Measurements from ENCODE around the gene BMX. TPM values are rescaled to one million over a fixed set of nuclear protein-coding genes. Genes with fewer than 3 reads are reported as not detected.

BMX gene
- total and polyA plus RNA-seq, 9 of the 15 experiments (the other 6 are each of a cell fraction or from before 2014, with no cell fraction given) = 0.45 to 4.2 (median 1.8) TPM

DNA sequence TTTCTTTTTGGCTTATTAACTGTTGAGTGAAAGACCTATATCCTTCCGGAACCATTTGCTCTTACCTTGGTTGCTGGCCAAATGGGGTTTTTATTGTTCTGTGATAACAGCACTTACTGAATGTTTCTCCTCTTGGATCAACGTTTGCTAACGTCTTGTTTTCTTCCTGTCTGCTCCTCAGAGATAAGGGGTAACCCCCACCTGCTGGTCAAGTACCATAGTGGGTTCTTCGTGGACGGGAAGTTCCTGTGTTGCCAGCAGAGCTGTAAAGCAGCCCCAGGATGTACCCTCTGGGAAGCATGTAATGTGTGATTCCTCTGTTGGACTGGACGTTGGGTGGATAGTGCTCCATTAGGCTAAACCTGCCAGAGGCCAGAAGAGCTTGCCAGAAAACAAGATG, 15.3 kb downstream of the BMX start (continued):
- TF ChIP-seq, protein P1, sequence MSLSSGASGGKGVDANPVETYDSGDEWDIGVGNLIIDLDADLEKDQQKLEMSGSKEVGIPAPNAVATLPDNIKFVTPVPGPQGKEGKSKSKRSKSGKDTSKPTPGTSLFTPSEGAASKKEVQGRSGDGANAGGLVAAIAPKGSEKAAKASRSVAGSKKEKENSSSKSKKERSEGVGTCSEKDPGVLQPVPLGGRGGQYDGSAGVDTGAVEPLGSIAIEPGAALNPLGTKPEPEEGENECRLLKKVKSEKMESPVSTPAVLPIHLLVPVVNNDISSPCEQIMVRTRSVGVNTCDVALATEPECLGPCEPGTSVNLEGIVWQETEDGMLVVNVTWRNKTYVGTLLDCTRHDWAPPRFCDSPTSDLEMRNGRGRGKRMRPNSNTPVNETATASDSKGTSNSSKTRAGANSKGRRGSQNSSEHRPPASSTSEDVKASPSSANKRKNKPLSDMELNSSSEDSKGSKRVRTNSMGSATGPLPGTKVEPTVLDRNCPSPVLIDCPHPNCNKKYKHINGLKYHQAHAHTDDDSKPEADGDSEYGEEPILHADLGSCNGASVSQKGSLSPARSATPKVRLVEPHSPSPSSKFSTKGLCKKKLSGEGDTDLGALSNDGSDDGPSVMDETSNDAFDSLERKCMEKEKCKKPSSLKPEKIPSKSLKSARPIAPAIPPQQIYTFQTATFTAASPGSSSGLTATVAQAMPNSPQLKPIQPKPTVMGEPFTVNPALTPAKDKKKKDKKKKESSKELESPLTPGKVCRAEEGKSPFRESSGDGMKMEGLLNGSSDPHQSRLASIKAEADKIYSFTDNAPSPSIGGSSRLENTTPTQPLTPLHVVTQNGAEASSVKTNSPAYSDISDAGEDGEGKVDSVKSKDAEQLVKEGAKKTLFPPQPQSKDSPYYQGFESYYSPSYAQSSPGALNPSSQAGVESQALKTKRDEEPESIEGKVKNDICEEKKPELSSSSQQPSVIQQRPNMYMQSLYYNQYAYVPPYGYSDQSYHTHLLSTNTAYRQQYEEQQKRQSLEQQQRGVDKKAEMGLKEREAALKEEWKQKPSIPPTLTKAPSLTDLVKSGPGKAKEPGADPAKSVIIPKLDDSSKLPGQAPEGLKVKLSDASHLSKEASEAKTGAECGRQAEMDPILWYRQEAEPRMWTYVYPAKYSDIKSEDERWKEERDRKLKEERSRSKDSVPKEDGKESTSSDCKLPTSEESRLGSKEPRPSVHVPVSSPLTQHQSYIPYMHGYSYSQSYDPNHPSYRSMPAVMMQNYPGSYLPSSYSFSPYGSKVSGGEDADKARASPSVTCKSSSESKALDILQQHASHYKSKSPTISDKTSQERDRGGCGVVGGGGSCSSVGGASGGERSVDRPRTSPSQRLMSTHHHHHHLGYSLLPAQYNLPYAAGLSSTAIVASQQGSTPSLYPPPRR (CRISPR knock-in tag; IDR thresholded peaks at IDR 0.05; ENCODE audit: borderline replicate concordance) = no peak
- TF ChIP-seq, protein P2, sequence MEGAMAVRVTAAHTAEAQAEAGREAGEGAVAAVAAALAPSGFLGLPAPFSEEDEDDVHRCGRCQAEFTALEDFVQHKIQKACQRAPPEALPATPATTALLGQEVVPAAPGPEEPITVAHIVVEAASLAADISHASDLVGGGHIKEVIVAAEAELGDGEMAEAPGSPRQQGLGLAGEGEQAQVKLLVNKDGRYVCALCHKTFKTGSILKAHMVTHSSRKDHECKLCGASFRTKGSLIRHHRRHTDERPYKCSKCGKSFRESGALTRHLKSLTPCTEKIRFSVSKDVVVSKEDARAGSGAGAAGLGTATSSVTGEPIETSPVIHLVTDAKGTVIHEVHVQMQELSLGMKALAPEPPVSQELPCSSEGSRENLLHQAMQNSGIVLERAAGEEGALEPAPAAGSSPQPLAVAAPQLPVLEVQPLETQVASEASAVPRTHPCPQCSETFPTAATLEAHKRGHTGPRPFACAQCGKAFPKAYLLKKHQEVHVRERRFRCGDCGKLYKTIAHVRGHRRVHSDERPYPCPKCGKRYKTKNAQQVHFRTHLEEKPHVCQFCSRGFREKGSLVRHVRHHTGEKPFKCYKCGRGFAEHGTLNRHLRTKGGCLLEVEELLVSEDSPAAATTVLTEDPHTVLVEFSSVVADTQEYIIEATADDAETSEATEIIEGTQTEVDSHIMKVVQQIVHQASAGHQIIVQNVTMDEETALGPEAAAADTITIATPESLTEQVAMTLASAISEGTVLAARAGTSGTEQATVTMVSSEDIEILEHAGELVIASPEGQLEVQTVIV (CRISPR knock-in tag; IDR thresholded peaks at IDR 0.05; ENCODE audit: borderline replicate concordance) = no peak
- TF ChIP-seq CBX3 (IDR thresholded peaks at IDR 0.05; ENCODE audit: borderline replicate concordance in 1 of 2, low read length in 2 of 2) (peak in 1 of 2 experiments; percentile 85; a peak in 2 of 3 replicates), ZNF696 (CRISPR knock-in tag; conservative IDR thresholded peaks at IDR 0.05) (no peak), FOXM1 (IDR thresholded peaks at IDR 0.05; ENCODE audit: low read depth) (peak; percentile 73), FOXM1 (CRISPR knock-in tag; IDR thresholded peaks at IDR 0.05; ENCODE audit: low read depth) (no peak), LCOR (CRISPR knock-in tag; IDR thresholded peaks at IDR 0.05) (no peak), NCOA6 (IDR thresholded peaks at IDR 0.05) (no peak), ZNF444 (CRISPR knock-in tag; IDR thresholded peaks at IDR 0.05) (no peak), PHF8 (IDR thresholded peaks at IDR 0.05; ENCODE audit: borderline replicate concordance, low read length) (no peak), RFX7 (CRISPR knock-in tag; IDR thresholded peaks at IDR 0.05) (no peak), BHLHE40 (IDR thresholded peaks at IDR 0.05; ENCODE audit: low read length) (0 out of 2 replicates have a peak, but pooled peaks have one; percentile 6)
- TF ChIP-seq, protein P3, sequence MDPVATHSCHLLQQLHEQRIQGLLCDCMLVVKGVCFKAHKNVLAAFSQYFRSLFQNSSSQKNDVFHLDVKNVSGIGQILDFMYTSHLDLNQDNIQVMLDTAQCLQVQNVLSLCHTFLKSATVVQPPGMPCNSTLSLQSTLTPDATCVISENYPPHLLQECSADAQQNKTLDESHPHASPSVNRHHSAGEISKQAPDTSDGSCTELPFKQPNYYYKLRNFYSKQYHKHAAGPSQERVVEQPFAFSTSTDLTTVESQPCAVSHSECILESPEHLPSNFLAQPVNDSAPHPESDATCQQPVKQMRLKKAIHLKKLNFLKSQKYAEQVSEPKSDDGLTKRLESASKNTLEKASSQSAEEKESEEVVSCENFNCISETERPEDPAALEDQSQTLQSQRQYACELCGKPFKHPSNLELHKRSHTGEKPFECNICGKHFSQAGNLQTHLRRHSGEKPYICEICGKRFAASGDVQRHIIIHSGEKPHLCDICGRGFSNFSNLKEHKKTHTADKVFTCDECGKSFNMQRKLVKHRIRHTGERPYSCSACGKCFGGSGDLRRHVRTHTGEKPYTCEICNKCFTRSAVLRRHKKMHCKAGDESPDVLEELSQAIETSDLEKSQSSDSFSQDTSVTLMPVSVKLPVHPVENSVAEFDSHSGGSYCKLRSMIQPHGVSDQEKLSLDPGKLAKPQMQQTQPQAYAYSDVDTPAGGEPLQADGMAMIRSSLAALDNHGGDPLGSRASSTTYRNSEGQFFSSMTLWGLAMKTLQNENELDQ (CRISPR knock-in tag; IDR thresholded peaks at IDR 0.05; ENCODE audit: borderline replicate concordance) = no peak
- TF ChIP-seq, protein P4, sequence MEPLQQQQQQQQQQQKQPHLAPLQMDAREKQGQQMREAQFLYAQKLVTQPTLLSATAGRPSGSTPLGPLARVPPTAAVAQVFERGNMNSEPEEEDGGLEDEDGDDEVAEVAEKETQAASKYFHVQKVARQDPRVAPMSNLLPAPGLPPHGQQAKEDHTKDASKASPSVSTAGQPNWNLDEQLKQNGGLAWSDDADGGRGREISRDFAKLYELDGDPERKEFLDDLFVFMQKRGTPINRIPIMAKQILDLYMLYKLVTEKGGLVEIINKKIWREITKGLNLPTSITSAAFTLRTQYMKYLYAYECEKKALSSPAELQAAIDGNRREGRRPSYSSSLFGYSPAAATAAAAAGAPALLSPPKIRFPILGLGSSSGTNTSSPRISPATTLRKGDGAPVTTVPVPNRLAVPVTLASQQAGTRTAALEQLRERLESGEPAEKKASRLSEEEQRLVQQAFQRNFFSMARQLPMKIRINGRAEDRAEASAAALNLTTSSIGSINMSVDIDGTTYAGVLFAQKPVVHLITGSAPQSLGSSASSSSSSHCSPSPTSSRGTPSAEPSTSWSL (CRISPR knock-in tag; IDR thresholded peaks at IDR 0.05; ENCODE audit: borderline replicate concordance) = no peak
- TF ChIP-seq, protein P5, sequence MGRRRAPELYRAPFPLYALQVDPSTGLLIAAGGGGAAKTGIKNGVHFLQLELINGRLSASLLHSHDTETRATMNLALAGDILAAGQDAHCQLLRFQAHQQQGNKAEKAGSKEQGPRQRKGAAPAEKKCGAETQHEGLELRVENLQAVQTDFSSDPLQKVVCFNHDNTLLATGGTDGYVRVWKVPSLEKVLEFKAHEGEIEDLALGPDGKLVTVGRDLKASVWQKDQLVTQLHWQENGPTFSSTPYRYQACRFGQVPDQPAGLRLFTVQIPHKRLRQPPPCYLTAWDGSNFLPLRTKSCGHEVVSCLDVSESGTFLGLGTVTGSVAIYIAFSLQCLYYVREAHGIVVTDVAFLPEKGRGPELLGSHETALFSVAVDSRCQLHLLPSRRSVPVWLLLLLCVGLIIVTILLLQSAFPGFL (CRISPR knock-in tag; IDR thresholded peaks at IDR 0.05) = no peak
